Measurements from ENCODE around the gene SSR1.
A peak's percentile ranks its signal among the peaks of the same experiment; 100 is the strongest.

SSR1 gene

DNA sequence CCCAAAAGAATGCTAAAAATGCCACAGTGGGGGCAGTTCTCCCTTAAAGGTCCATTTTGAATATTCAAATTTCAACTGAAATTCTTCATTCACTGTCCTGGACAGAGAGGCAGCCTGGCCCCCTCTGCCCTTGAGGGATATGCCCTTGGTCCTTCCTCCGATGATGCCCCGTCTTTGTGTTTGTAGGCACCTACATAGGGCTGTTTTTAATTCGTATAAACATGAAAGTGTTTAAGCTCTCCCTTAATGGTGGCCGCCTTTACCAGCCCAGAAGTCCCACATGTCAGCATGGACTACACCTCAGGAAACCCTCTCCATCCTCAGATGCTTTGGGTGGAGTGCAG is 70.2 kb downstream of the SSR1 start:
- peak overlapping the region; percentile 43 for H3K27ac ChIP-seq

DNA sequence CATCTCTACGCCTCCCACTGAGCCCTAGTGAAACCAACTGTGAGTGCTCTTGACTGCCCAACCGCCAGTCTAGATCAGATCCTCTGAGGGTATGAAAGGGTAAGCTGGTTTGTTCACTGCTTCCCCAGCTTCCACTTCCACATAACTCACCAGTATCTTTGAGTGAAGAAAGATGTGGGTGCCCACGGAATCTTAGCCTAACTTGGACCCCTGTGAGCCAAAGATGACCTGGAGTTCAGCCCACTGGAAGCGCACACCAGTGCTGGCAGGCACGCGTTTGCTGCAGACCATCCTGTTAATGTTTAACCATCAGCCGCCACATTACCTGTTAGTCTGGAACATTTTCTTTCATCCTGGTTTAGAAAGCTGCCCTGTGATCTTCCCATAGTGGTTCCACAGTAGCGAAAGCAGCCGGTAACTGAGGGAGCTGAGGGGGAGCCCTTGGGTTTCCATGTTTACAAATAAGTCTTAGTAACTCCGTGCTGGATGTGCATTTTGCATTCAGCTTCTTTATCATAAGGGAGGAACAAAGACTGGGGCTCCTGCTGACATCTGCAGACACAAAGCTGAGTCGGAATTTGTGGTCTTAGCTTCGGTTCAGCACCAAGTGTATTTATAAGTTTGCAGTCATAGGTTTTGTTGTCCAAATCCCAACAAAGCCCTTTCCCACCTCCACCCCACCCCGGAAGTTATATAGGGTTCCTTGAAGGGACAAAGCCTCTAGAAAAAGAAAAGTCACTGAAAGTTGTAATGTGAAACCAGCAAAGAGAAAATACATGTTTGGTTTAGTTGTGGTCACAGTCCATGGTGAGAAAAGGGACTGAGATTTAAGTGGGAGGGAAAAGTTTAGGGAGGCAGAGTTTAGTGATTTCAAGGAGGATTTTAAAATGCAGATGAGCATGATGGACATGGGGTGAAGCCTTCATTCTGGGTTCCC is 71.0 kb downstream of the SSR1 start:
- H3K27ac ChIP-seq, result peak overlapping the region; percentile 43
- no peak for DNase-seq (ENCODE audit: low read depth, low spot score)

More for the DNA sequence above, 70.2 kb downstream of the SSR1 start:
- no peak for DNase-seq (ENCODE audit: low read depth, low spot score)

DNA sequence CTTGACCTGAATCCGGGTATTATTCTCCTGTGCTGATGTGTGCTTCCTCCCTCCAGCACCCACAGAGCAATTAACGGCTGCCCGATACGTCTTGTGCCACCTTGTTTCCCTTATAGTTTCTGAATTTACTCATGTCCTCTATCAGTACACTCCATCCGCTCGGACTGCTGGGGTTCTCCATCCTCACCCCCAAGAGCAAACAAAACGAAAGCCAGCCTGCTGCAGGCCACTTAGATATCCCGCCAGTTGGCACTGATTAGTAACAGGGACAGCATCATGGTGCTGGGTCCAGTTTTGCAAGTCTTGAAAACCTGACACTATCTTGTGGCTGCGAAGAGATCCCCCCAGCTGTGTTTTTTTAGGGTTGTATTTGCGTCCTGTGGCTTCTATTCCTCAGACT is 71.8 kb downstream of the SSR1 start:
- DNase-seq (ENCODE audit: low read depth, low spot score), result no peak
- no peak overlapping the region for H3K27ac ChIP-seq

DNA sequence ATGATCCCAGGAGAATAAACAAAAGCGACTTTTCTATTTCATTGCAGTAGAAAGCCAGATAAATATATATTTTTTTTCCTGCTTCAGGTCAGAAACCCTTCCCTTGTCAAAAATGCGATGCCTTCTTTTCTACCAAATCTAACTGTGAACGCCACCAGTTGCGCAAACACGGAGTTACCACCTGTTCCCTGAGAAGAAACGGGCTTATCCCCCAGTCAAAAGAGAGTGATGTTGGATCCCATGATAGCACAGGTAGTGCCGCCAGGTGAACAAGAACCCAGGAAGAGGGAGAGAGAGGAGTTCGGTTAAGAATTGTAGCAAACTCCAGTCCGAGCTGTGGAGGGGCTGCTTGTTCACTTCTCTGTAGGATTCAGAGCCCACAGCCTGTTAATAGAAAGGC is 72.6 kb downstream of the SSR1 start:
- no peak overlapping the region for H3K27ac ChIP-seq
- DNase-seq (ENCODE audit: low read depth, low spot score), result no peak

DNA sequence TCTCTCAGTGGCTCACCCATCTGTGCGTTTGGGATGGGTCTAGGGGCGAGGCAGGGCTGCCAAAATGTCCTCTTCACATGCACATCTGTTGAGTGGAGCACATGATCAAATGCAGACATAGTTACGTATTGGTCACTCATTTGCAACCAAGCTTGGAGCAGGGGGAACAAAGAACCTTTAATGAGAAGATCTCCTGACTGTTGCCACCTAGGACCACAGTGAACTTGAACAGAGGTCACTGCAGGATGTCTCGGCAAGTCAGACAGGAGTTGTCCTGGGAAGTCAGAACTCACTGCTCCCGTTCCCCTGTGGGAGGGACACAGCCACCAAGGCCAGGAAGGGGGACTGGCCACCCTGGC is 73.4 kb downstream of the SSR1 start:
- no peak for DNase-seq (ENCODE audit: low read depth, low spot score)
- H3K27ac ChIP-seq, result no peak overlapping the region

DNA sequence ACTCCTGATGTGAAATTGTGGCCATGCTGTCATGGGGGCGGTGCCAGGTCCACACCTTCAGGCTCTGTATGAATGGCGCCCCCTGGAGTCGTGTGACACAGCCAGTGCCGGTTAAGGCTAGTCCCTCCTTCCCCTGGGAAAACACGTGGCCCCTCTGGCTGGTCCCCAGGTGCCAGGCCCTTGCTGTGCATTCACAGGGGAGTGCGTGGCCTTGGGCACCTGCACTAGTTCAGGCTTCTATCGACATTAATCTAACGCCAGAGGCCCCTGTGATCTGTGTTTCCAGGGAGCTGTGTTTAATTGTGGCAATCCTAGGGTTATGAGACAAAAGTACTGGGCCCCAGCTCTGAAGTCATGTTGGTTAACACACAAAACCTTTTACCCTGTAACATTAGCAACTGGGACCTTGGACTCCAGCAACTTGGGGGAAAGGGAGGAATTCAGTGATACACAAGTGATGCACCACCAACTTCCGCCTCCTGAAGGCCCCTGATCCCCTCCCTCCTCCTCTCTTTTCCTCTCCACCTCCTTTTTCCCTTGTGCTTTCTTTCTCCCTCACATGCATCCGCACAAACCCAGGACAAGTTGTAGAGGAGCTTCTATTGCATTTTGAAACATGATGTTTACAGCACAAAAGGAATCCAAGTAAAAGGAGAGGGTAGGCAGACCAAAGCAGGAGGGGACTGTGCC is 74.0 kb downstream of the SSR1 start:
- no peak for DNase-seq (ENCODE audit: low read depth, low spot score)
- H3K27ac ChIP-seq, result no peak overlapping the region

DNA sequence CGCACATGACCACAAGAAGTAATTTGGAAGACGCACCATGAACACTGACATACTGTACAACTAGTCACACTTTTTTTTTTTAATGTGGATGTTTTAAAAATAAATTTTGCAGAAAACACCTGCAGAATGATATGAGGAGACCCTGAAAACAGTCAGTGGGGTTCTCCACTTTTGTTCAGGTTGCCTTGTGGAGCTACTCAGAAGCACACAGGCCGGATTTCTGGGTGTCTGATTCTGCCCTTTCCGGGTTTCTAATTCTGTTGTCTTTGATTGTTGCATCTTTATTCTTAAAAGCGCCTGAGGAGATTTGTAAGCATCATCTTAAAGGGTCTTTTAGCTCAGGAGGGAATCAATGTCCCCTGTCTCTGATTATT is 74.5 kb downstream of the SSR1 start:
- no peak for DNase-seq (ENCODE audit: low read depth, low spot score)
- H3K27ac ChIP-seq, result no peak overlapping the region

DNA sequence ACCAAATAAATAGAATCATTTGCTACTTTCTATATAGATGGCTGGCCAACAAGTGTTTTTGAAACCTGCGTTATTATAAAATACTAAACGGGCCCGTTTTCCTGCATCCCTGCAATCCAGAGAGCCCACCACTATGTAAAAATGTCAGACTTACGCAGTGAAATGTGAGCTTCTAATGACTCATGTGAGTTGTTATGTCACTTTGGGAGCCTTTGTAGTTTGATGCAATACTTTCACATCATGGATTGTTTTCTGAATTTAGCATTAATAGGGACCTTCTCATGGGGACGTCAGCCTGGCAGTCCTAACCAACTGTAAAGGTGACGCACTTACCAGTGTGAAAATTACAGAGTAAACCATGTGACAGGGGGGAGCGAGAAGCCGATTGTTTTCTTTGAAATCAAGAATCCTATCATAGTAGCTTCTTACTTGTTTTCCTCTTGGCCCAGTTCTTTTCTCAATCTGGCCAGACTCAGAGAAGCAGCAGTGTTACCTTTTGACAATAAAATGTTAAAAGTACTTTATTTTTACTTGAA is 75.3 kb downstream of the SSR1 start:
- no peak for DNase-seq (ENCODE audit: low read depth, low spot score)
- no peak overlapping the region for H3K27ac ChIP-seq

DNA sequence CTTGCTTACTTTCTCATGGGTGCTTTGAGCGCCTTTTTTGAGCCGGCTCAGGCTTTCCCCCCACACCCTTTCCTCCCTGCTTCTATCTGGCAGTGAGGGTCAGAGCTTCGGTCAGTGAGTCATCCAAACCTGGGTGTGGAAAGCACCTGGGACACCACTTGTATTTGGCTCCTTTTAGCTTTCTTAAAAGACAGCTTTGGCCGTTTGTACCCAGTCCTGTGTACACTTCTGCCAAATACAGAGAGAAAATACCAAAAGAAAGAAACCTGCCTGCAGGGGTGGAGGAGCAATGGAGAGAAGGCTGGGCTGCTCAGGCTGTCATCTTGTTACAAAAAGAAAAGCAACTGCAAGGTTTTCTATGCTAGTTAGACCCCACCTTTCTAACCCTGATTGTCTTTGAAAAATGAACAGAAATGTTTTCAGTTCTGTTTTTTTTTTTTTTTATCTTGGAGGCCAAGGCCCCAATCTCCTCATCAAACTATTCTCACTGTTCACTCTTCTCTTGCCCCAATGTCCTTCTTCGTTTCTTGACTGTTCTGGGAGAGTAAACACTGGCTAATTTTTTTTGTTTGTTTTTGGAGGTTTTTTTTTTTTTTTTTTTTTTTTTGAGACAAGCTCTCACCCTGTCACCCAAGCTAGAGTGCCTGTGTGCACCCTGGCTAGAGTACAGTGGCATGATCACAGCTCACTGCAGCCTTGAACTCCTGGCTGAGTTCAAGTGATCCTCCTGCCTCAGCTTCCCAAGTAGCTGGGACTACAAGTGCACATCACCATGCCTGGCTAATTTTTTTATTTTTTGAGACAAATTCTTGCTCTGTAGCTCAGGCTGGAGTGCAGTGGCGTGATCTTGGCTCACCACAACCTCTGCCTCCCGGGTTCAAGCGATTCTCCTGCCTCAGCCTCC is 76.4 kb downstream of the SSR1 start:
- H3K27ac ChIP-seq, result peak overlapping the region; percentile 40
- no peak for DNase-seq (ENCODE audit: low read depth, low spot score)

DNA sequence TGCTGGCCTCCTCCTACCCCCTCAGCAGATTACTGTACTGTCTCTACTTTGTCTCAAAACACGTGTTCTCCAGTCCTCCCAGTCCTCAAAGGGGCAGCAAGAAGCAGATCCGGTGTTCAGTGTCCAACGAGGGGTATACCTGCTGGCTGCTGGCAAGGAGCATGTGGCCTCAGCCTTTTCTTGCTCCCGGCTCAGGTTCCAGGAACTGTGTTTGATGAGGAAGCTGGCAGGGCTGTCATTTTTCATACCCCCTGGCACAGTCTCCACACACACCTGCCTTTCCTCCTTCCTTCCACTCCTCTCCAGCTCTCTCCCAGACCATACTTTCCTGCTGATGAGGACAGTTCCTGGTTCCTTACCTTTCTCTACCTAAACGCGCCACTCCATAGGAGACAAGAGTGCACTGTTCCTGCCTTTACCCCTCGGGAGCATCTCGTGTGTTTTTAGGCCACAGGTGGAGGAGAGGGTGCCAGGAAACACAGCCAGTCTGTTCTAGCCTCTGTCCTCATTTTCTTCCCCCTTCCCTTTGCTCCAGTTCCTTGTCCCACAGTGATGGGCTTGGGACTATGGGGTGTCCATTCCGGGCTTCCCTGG is 77.2 kb downstream of the SSR1 start:
- peak overlapping the region; percentile 40 for H3K27ac ChIP-seq
- no peak for DNase-seq (ENCODE audit: low read depth, low spot score)

DNA sequence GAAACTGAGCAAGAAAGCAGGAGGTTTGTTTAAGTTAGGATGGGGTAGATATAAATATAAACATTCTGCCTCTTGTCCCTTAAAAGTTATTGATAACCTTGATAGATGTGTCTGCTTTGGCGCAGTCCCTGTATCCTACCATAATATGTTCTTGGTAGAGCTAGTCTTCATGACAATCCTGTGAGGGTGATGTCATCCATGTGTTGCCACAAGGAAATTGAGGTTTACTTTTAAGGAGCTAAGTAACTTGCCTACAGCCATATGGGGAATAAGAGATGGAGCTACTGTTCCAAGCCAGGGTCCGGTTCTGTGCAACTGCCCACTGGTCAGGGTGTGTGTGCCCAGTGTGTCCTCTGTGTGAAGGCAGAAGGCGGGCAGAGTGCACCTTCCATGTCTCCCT is 78.5 kb downstream of the SSR1 start:
- DNase-seq (ENCODE audit: low read depth, low spot score), result no peak
- H3K27ac ChIP-seq, result no peak overlapping the region

DNA sequence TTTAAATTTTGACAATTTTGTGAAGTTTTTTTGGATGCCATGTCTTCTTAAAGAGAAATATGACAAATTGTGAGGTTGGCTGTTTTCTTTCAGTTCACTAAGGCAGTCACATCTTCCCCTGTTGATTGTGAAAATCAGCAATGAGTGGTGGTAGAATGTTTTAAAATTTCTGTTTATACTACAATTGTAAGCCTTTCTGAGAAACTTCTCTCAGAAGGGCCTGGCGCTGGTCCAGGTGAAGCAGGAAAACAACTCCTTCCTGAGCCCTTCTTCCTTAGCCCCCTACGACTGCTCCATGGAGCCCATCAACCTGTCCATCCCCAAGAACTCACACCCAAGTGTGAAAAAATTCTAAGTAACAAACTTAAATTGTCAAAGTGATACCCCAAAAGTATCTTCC is 80.6 kb downstream of the SSR1 start:
- no peak for DNase-seq (ENCODE audit: low read depth, low spot score)
- H3K27ac ChIP-seq, result no peak overlapping the region

DNA sequence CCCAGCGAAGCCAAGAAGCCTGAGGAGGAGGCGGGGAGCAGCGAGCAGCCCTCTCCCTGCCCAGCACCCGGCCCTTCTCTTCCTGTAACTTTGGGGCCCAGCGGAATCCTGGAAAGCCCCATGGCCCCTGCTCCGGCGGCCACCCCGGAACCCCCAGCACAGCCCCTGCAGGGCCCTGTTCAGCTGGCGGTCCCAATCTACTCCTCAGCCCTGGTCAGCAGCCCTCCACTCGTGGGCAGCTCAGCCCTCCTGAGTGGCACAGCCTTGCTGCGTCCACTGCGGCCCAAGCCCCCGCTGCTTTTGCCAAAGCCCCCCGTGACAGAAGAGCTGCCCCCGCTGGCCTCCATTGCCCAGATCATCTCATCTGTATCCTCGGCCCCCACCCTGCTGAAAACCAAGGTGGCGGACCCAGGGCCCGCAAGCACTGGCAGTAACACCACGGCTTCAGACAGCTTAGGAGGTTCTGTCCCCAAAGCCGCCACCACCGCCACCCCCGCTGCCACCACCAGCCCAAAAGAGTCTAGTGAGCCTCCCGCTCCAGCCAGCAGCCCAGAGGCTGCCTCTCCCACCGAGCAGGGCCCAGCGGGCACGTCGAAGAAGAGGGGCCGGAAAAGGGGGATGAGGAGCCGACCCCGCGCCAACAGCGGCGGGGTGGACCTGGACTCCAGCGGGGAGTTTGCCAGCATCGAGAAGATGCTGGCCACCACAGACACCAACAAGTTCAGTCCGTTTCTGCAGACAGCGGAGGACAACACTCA is 81.9 kb downstream of the SSR1 start:
- no peak for DNase-seq (ENCODE audit: low read depth, low spot score)
- no peak overlapping the region for H3K27ac ChIP-seq

DNA sequence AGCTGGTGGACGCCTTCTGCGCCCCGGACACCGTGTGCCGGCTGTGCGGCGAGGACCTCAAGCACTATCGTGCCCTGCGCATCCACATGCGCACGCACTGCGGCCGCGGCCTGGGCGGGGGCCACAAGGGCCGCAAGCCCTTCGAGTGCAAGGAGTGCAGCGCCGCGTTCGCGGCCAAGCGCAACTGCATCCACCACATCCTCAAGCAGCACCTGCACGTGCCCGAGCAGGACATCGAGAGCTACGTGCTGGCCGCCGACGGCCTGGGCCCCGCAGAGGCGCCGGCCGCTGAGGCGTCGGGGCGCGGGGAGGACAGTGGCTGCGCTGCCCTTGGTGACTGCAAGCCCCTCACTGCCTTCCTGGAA is 82.7 kb downstream of the SSR1 start:
- H3K27ac ChIP-seq, result no peak overlapping the region
- no peak for DNase-seq (ENCODE audit: low read depth, low spot score)

DNA sequence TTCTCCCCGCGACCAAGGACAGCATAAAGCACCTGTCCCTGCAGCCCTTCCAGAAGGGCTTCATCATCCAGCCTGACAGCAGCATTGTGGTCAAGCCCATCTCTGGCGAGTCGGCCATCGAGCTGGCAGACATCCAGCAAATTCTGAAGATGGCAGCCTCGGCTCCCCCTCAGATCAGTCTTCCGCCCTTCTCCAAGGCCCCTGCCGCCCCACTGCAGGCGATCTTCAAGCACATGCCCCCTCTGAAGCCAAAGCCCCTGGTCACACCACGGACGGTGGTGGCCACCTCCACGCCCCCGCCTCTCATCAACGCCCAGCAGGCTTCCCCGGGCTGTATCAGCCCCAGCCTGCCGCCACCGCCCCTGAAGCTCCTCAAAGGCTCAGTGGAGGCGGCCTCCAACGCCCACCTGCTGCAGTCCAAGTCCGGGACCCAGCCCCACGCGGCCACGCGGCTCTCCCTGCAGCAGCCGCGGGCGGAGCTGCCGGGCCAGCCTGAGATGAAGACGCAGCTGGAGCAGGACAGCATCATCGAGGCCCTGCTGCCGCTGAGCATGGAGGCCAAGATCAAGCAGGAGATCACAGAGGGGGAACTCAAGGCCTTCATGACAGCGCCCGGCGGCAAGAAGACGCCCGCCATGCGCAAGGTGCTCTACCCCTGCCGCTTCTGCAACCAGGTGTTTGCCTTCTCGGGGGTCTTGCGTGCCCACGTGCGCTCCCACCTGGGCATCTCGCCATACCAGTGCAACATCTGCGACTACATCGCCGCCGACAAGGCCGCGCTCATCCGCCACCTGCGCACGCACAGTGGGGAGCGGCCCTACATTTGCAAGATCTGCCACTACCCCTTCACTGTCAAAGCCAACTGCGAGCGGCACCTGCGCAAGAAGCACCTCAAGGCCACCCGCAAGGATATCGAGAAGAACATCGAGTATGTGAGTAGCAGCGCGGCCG is 83.3 kb downstream of the SSR1 start:
- no peak overlapping the region for H3K27ac ChIP-seq
- DNase-seq (ENCODE audit: low read depth, low spot score), result no peak

DNA sequence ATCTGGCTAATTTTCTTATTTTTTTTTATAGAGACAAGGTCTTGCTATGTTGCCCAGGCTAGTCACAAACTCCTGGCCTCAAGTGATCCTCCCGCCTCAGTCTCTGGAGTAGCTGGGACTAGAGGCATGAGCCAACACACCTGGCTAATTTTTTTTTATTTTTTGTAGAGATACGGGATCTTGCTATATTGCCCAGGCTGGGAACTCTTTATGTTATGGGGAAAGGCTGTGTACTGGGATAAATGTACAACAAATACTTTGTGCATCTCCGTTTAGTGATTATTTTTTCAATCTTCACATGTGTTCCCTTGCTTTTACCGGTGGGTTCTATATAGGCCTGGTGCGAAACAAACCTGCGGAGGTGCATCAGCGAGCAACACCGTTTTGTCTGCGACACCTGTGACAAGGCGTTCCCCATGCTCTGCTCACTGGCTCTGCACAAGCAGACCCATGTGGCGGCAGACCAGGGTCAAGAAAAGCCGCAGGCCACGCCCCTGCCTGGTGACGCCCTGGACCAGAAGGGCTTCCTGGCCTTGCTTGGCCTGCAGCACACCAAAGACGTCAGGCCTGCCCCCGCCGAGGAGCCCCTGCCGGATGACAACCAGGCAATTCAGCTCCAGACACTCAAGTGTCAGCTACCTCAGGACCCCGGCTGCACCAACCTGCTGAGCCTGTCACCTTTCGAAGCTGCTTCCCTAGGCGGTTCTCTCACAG is 84.2 kb downstream of the SSR1 start:
- no peak overlapping the region for H3K27ac ChIP-seq
- no peak for DNase-seq (ENCODE audit: low read depth, low spot score)

DNA sequence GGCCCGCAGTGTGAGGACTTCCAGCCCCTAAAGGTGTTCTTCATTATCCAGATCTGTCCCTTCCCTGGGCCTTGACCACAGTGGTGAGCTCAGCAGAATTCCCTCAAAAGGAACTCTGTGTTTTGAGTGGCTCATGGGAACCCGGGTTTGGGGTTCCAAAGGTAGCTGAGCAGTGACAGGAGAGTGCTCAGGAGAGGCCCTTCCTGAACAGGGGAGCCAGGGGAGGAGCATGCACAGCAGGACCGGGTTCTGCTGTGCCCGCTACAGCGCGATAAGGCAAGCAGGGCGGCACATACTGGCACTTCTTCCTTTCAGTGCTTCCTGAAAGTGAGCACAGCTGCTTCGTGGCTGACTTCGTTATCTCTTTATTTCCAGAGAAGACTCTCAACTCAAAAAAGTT is 88.3 kb downstream of the SSR1 start:
- DNase-seq (ENCODE audit: low read depth, low spot score), result no peak
- no peak overlapping the region for H3K27ac ChIP-seq

DNA sequence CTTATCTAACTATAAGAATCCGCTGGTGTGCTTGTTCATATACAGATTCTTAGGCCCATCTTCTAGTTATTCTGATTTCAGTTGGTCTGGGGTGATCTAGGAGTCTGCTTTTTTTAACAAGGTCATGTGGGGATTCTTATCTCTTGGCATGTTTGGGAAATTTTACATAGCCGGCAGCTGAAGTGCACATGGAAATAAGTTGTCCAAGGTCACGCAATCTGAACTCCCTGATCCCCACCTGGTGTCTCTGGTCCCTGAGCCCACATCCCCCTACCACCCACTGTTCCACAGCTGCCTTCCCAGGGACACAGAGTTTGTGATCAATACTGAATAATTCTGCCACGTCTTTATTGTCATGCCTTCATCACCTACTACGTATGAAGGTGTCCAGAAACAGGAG is 90.8 kb downstream of the SSR1 start:
- DNase-seq (ENCODE audit: low read depth, low spot score), result no peak
- no peak overlapping the region for H3K27ac ChIP-seq

All from epithelial cell of prostate (primary cell).